Stimulated activated CD4-positive, alpha-beta T cell treated with anti-CD3 and anti-CD28 coated beads, Interleukin-1b, Interleukin-23, amount 100 ng/mL, for 1 hour (primary cell): Measurements from ENCODE around the gene ZC3H12C.

Experiments
- DNase-seq, 2 donors: peaks; one replicate each; pipeline ENCODE4 v3.0.0-alpha.2; 2020; ENCODE audit warnings: low read depth in 2 of 2

The ZC3H12C gene

DNA sequence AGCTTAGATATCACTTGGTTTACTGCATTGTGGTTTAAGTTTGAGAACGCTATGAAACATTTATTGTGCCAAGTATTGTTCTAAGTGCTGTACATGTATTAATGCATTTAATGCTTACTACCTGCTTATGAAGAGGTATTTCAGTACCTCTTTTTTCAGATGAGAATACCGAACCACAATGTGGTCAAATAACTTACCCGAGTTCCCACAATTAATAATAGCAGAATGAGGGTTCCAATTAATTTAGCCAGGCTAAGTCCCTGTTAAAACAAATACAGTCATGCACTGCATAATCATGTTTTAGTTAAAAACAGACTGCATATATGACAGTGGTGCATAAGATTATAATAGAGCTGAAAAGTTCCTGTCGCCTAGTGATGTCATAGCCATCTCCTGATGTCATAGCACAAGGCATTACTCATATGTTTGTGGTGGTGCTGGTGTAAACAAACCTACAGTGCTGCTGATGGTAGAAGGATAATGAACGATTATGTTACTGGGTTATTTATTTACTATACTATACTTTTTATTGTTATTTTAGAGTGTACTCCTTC, 4.3 kb downstream of the ZC3H12C start:
- DNase-seq, result no peak

DNA sequence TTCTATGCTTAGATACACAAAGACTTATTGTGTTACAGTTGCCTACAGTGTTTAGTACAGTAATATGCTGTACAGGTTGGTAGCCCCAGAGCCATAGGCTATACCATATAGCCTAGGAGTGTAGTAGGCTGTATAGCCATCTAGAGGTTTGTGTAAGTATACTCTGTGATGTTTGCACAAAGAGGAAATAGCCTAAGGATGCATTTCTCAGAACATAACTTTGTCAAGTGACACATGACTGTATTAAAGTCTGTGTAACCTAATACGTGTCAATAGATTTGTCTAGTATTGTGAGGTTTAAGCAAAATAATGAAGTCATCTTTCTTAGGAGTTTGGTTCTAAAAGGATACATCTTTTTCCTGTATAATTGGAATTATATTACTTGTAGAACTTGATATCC, 5.5 kb downstream of the ZC3H12C start:
- no peak for DNase-seq

DNA sequence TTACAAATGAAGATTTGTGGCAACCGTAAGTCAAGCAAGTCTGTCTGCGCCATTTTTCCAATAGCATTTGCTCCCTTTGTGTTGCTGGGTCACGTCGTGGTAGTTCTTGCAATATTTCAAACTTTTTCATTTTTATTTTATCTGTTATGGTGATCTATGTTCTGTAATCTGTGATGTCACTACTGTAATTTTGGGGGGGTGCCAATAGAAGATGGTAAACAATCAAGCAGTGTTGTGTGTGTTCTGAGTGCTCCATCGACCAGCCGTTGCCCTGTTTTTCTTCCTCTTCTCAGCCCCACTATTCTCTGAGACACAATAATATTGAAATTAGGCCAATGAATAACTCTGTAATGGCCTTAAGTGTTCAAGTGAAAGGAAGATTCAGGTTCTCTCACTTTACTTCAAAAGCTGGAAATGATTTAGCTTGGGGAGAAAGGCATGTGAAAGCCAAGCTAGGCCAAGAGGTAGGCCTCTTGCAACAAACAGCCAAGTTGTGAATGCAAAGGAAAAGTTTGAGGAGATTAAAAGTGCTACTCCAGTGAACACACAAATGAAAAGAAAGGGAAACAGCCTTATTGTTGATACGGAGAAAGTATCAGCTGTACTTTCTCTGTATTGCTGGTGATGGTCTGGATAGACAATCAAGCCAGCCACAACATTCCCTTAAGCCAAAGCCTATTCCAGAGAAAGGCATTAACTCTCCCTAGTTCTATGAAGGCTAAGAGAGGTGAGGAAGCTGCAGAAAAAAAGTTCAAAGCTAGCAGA, 7.5 kb downstream of the ZC3H12C start:
- DNase-seq, result no peak

DNA sequence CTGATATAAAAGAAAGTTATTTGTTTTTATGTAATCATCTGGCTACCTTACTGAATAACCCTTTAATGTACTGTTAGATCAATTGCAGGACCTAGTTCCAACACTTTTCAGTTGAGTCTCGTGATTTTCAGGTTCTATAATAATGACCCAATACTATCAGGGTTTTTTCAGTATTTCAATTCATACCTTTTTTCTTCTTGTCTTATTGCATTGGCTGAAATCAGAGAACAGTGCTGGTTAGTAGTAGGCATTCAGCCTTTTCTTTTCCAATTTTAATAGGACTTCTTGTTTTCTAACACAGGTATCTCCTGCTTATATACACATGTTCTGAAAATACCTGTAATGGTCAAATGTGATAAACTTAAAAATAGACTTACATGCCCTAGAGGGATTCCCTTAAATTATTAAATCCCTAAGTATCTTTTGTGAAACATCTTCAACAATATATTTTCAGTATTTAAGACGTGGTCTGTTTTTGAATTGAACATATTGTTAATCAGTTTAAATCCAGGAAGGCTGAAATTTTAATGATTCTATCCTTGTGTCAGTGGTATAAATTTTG, 13.6 kb downstream of the ZC3H12C start:
- DNase-seq, result no peak

DNA sequence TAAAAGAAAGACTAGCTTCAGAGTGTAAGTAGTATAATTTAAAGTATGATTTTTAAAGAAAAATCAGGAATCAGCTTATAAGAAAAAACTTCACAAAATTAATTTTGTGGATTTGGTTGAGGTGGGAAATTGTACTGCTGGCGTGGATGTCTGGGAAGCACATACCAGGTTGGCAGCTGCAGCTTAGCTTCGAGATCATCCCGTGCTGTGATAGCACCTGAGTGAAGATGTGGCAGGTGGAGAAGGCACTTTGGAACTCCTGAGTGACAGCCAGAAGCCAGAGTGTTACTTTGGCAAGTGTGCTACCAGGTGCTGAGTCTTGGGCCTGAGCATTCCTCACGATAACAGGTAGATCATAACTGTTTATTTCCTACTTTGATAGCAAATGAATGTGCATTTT, 17.7 kb downstream of the ZC3H12C start:
- DNase-seq, result no peak

DNA sequence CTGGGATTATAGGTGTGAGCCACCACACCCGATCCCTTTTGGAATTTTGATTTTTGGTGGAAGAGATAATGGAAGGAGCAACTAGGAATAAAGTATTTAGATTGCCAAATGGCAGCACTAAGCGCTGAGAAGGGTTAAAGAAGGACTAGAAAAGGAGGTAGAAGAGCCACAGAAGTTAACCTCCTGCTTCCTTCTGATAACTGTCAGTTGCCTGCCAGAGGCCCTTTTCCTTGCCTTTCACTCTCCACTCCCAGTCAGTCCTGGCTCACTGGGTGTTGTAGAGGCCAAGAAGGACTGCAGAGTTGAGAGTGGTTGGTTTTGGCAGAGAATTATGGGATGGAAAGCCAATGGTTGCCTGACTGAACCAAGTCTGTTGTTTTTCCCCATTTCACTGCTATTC, 19.3 kb downstream of the ZC3H12C start:
- no peak for DNase-seq

DNA sequence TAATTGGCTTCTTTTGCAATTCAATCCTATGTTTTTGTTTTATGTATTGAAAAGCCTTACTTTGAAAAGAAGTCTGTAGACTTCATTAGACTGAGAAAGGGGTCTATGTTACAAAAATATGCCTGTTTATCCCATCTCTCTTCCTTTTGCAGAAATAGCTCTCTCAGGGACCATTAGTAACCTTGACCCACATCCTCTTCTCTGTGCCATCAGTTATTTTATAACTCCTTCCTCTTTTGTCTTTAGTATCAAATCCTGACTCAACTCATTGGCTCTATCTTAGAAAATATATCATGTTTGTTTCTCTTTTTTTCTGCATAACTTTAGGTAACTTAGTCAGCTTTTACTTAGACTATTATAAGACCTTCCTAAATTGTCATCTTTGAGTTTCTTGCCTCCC, 20.3 kb downstream of the ZC3H12C start:
- no peak for DNase-seq

DNA sequence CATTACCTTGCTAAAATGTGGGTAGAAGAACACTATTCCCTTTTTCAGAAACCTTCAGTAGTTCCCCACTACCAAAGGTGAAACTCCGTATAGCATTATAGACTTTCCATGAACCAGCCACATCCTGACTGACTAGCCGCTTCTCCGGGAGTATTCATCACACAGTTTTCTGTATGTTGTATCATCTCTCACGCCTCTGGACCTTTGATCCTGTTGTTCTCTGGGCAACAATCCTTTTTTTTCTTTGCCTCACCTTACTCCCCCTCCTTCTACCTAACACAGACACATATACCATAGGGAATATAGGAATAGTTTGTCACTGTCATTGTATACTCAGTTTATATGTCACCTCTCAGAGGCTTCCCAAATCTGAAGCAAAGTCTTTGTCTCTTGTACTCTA, 20.8 kb downstream of the ZC3H12C start:
- DNase-seq, result no peak

DNA sequence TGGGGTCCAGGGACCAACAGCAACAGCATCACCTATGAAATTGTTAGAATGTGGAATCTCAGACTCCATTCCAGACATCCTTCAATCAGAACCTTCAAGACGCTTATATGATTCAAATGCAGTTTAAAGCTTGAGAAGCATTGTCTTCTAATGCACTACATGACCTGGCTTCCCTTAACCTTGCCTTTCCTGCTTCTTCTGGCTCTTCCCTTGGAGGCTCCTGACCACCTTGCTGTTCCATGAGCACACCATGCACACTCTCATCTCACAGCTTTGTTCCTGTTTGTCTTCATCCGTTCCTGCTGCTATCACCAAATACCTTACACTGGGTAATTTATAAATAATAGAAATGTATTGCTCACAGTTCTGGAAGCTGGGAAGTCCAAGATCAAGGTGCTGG, 26.1 kb downstream of the ZC3H12C start:
- no peak for DNase-seq

DNA sequence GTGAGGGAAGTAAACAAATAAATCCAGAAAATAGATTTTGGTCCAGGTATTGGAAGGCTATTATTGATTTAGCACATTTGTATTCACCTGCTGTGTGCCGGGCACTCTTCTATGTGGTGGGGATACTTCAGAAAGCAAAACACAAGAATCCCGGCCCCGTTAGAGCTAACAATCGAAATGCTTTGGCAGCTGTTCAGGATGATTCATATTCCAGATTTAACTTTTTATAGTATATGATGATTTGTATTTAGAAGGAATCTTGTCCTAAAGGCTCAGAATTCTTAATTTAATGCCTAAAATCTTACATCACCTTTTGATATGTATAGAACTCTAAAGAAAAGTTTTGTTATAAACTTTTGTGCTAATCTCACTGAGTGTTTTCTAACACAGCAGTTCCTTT, 28.0 kb downstream of the ZC3H12C start:
- no peak for DNase-seq

DNA sequence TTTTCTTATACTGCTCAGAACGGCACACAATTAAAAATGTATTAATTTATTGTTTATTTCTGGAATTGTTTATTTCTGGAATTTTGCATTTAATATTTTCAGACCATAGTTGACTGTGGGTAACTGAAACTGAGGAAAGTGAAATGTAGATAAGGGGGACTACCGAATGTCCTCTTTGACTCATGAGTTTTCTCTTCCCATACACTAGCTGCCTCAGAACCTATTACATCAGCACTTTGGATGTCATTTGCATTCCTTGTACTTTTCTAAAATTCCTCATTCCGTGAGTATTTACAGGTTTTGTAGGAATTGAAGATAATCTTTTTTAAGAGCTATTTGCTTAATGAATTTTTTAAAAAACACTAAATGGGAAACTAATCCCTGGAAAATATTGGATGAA, 29.8 kb downstream of the ZC3H12C start:
- DNase-seq, result no peak

DNA sequence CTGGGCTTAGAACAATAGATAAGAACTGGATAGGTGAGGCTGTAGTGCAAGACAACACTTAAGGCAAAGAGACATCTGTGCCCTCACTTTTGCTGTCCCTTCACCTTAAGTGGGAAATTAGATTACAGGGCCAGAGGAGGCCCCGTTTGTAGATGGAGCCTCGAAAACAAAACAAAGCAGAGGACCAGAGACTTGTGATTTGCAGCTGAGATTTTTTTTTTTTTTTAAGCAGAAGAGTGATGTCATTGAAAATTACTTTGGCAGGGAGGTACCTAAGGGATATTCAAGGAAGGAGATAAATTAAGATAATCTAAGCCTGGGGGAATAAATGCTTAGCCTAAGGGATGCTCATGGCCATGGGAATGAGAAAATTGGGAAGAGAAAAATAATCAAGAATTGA, 31.4 kb downstream of the ZC3H12C start:
- DNase-seq, result no peak

DNA sequence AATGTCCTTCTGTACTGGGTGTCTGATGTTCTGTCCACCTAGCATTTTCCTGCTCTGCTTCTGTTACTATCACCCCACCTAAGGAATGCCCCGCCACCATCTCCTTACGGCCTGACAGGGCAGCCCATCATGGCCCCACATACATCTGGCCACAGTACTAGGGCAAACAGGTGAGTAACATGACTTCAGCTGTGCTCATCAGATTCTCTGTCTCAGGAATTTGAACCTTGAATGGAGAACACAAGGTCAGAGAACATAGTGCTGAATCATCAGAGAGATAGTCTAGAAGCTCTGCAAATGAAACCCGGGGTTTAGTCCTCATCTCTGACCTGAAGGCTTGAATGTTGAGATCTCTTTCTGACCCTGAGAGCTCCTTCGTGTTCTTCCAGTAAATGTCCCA, 32.4 kb downstream of the ZC3H12C start:
- no peak for DNase-seq

DNA sequence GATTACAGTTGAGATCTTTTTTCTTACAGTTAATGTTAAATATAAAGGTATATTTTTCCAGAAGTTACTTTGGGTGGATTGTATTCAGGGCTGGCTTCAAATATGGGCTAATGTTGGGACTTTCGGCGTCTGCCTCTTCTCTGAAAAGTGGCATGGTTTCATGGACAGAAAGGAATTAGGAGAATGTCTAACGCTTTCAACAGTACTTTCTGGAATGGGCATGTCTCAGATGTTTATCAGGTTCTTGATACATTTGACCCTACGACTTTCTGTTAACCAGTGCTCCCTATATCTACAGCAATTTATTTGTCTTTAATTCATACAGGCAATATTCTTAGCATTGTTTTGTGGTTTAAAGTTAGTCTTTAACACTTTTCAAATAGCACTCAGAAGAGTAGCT, 33.7 kb downstream of the ZC3H12C start:
- no peak for DNase-seq

DNA sequence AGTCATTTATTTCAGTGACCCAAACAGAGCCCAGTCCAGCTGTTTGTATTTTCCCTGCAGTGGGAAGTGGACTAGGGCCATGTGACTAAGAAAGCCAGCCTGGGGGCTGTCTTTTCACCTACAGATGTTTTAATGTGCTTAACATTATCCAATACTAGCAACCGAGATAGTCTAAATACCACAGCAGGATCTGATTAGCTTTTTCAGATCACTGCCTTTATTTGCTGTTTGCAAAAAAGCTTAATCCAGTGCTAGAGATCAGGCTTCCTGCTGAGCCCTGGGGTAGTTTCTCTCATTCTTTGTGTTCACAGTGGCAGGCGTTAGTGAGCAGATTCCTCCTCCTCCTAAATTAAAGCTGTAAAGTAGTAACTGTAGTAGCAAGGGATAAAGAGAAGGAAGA, 35.0 kb downstream of the ZC3H12C start:
- DNase-seq, result no peak

DNA sequence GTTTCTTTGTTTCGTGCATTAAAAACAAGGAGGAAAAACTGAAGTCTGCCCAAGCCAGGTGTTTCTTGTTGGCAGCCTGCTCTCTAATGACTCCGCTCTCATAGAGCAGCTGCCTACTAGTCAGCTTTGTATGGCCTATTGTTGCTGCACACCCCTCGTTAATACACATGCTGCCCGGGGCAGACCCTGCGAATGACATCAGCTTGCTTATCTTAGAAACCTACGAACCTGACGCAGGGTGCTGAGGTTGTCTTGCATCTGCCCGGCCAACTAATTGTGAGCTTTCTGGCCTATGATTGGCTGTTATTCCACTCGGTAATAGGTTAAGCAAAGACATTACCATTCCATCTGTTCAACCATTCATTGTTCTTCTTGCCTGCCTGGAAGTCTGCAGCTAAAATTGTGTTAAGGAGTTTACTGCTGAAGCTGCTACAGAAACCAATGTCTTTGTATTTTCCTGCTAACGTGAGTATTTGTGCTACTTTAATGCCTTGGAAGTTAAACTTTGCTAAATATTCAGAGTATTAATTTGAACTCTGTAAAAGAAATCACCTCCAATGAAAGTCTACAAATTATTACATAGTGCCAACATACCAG, 37.5 kb downstream of the ZC3H12C start:
- DNase-seq, result no peak

DNA sequence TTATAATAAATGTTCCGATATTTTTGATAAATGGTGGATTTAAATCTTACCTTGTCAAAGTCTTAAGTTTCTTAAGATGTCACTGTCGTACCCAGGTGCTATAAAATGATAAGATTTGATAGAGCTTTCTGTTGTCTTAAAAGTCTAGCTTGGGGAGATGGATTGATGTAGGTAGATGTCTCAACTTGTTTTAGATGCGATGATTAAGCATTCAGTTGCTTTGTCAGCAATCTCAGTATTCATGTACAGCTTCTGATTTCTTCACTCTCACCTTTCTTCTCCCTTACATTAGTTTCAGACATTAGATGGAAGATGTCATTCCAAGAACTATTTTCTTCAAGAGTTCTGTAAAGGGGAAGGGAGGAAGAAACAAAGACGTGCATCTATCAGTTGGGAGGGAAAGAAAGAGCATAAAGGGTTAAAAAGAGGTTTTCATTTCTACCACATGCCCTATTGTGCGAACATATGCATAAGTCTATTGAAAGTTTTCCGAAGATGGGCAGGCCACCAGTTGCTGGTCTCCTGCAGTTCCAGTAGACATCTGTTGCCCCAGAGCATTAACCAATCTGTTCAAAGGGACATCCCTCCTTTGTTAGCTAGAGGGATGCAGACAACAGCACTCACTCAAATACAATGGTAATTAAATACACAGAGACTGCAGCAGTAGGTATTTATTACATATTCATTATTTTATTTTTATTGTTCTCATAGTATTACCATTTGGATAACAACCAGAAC, 38.4 kb downstream of the ZC3H12C start:
- DNase-seq, result no peak

DNA sequence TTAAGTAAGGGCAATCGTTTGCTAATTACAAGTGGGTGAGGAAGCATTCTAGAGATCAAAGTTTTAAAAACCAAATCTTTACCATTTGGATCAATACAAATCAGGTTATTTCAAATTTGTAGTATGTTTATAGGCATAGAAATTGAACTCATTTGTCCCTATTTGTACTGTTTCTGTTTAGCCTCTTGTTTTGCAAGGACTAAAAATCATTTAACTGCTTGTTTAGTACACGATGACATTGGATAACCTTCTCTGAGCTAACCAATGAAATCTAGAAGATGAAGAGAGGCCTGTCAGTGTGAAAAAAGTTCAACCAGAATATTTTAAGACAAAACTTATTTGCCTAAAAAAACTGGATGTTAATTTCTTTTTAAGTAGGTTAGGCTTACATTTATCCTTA, 40.0 kb downstream of the ZC3H12C start:
- no peak for DNase-seq

DNA sequence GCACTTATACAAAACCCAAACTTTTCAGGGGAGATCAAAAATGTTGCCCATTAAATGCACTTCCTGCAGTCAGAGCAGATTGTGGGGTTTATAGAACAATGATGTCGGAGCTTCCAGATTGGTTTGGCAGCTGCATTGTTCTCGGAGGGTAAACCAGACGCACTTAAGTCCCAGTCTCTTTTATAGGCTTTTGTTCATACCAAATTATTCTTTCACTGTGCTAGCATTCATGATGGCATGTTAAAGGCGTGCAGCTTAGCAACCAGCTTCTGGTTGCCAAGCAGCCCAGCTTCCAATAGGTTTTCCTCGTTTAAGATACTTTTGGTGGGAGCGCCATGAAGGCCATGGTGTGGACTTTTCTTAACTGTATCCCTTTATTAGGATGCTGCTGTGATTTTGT, 40.9 kb downstream of the ZC3H12C start:
- no peak for DNase-seq

DNA sequence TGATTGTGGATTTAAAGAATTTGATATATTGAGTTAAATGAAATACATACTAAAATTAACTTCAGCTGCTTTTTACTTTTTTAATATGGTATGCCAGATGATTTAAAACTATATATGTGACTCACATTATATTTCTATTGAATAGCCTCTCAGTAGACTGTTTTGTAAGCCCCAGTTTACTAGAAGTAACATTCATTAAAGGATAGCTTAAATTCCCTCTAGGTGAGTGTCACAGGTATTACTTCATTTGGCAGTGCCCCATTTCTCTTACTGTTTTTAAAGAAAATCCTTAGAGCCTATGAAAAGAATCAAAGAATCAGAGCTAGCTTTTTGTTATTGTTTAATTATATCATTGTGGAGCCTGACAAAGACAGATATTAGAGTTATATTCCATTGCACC, 48.6 kb downstream of the ZC3H12C start:
- DNase-seq, result no peak

DNA sequence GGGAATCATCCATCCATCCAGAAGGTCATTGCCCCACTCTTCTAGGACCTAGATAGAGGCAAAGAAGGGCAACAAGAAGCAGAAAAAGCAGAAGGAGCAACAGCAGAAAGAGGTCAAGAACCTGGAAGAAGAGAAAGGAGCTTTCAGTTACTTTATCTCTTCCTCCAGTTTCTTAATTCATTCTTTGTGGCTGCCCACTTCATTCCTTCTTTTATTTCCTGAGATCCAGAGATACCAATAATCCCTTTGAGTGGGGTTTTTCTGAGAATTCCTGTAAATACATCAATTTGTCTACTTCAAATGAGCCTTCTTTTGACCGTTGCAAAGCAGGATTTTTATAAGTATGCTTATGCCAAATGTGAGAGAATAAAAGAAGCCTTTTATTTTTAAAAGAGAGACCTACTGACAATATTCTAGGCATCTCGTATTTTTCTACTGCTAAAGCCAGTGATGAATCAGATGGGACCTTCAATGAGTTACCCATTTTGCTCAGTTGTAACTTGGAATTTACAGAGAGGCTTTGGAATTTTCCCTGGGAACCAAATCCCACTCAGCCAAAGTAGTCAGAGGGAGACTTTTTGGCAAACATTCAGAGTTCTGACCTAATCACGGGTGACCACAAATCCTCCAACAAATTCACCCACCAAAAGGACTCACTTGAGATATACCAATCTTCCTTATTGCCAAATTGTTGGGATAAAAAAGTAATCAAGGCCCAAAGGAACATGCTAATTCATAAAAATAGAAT, 54.9 kb downstream of the ZC3H12C start:
- DNase-seq, result no peak
